Esophagus squamous epithelium (tissue), 5 donors: ENCODE data around the gene HNRNPM. TPM values are rescaled to one million over a fixed set of nuclear protein-coding genes. Genes with fewer than 3 reads are reported as not detected.
A peak's percentile ranks its signal among the peaks of the same experiment; 100 is the strongest.

ENCODE experiments used
- DNase-seq: peaks from one replicate; lab custom pipeline; 2025; lab: John Stamatoyannopoulos, UW
- H3K27ac ChIP-seq, 4 donors: fragments of 200-600 bp; sonication (generic); one replicate each; pipeline ENCODE4 v1.5.1; 2016 to 2019; ENCODE audit warnings: mild to moderate bottlenecking in 1 of 4
- H3K27me3 ChIP-seq, 4 donors: fragments of 200-600 bp; sonication (generic); 1 replicate in 3 of 4; 2 replicates in 1 of 4; pipeline versions ENCODE4 v1.5.1 to v1.6.0; 2017 to 2021; ENCODE audit warnings: antibody characterized with exemption in 1 of 4
- H3K36me3 ChIP-seq, 3 donors: fragments of 200-600 bp; sonication (generic); one replicate each; pipeline ENCODE4 v1.5.1; 2016 to 2019
- H3K4me1 ChIP-seq, 3 donors: fragments of 200-600 bp; sonication (generic); one replicate each; pipeline ENCODE4 v1.5.1; 2017 to 2019
- H3K4me3 ChIP-seq, 4 donors: fragments of 200-600 bp; sonication (generic); 1 replicate in 3 of 4; 2 replicates in 1 of 4; pipeline ENCODE4 v1.5.1; 2016 to 2019; ENCODE audit warnings: mild to moderate bottlenecking in 2 of 4, moderate library complexity in 1 of 4
- H3K9me3 ChIP-seq, 3 donors: fragments of 200-600 bp; sonication (generic); one replicate each; pipeline ENCODE4 v1.5.1; 2016 to 2019
- CTCF ChIP-seq, 6 experiments: fragments of 450-650 bp in 4 of 6; fragments of 200-600 bp in 2 of 6; sonication (generic) in 2 of 6; IDR thresholded peaks; one replicate each; pipeline ENCODE4 v1.5.1; 2016 to 2019; ENCODE audit warnings: antibody characterized with exemption in 6 of 6, mild to moderate bottlenecking in 4 of 6, moderate library complexity in 4 of 6
- POLR2A ChIP-seq, 4 donors: fragments of 450-650 bp; IDR thresholded peaks; one replicate each; pipeline ENCODE4 v1.6.1; 2017; ENCODE audit warnings: antibody characterized with exemption in 4 of 4, mild to moderate bottlenecking in 4 of 4, moderate library complexity in 3 of 4
- WGBS, 2 donors: methylation state at CpG; one replicate each; pipeline ENCODE4 v1.1.5; 2018; 5-methylcytosine and 5-hydroxymethylcytosine counted together
- intact Hi-C: fragments of 100-400 bp; cut with DNase I; formaldehyde crosslinking; loops from one replicate; pipeline ENCODE4 v1.15.0; 2022
- total RNA-seq, 4 donors: library from RNA; depleted of rRNA; stranded (reverse); fragments of >200 nt; gene quantifications; one replicate each; pipeline ENCODE4 v1.1.0, GENCODE V29; 2016
- donor health status: DM: yes; HTN: yes; CAD: no.

HNRNPM gene, protein sequence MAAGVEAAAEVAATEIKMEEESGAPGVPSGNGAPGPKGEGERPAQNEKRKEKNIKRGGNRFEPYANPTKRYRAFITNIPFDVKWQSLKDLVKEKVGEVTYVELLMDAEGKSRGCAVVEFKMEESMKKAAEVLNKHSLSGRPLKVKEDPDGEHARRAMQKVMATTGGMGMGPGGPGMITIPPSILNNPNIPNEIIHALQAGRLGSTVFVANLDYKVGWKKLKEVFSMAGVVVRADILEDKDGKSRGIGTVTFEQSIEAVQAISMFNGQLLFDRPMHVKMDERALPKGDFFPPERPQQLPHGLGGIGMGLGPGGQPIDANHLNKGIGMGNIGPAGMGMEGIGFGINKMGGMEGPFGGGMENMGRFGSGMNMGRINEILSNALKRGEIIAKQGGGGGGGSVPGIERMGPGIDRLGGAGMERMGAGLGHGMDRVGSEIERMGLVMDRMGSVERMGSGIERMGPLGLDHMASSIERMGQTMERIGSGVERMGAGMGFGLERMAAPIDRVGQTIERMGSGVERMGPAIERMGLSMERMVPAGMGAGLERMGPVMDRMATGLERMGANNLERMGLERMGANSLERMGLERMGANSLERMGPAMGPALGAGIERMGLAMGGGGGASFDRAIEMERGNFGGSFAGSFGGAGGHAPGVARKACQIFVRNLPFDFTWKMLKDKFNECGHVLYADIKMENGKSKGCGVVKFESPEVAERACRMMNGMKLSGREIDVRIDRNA
- 100 to 1,000 TPM; 102 to 162 (median 128) TPM for total RNA-seq

GRCh38 chr19:8444677-8445487 lies at the start of gene HNRNPM:
TSS of gene HNRNPM (plus strand) at chr19:8444975. CDS start at chr19:8444999, 24 bp downstream.
- TF ChIP-seq CTCF (IDR thresholded peaks at IDR 0.05) (peak in 2 of 6 experiments; percentile 3 to 22), POLR2A (IDR thresholded peaks at IDR 0.05) (peak in 3 of 4 donors; percentile 89 to 97 (median 96))
- intact Hi-C loops, result no loop called here
- peak within 1 kb of the TSS; percentile 73 to 93 (median 84) for H3K4me3 ChIP-seq
- DNase-seq, result peak; percentile 94
- H3K4me1 ChIP-seq, result peaks cover 30 to 65% (median 39%) of the 10 kb centered on the region in 3 donors
- peaks cover 0 to 16% (median 7%) of the 10 kb centered on the region in 3 donors for H3K36me3 ChIP-seq
- peak within 1 kb of the TSS; percentile 95 to 98 (median 97) for H3K27ac ChIP-seq
- WGBS, 2 donors, result 2% methylated on average over 8 to 19 of the region's 93 CpGs
- H3K27me3 ChIP-seq, result no peaks in the 10 kb centered on the region
- H3K9me3 ChIP-seq, result no peaks in the 10 kb centered on the region

- Histone ChIP-seq H3K27me3 (no peaks in the 10 kb centered on the region), H3K36me3 (peaks cover 0 to 29% (median 11%) of the 10 kb centered on the region in 3 donors), H3K27ac (peak overlapping the region in 3 of 4 donors; percentile 1 to 100 (median 99)), H3K4me1 (peaks cover 38 to 85% (median 55%) of the 10 kb centered on the region in 3 donors), H3K9me3 (no peaks in the 10 kb centered on the region), H3K4me3 (no peak overlapping the region)
- intact Hi-C loops, result loop anchor here (5.0 kb wide), 1 partner anchor 43 kb away; no protein-coding TSS in a partner anchor
- 74 to 89% methylated on average over 8 to 9 of the region's 14 CpGs for WGBS, 2 donors
- TF ChIP-seq POLR2A (IDR thresholded peaks at IDR 0.05) (no peak), CTCF (IDR thresholded peaks at IDR 0.05) (no peak)
- DNase-seq, result no peak
Measured at GRCh38 chr19:8395621-8396082, 49.1 kb upstream of the HNRNPM start.

DNA sequence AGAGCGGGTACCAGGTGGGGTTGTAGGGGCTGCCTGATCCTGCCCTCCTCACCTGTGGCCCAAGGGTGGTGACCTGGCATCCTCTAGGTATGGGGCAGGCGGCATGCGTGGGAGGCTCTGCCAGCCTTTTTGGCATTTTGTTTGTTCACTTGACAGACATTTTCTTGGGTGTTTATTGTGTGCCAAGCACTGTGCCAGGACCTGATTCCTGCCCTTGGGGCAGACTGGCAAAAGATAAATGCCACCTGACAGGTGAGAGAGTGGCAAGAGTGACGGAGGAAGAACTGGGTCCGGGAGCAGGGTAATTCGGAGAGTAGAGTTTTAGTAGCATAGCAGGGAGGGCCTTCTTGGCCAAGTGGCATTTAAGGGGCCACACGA lies 48.6 kb upstream of the HNRNPM start:
- TF ChIP-seq CTCF (IDR thresholded peaks at IDR 0.05), result no peak
- no peak for TF ChIP-seq POLR2A (IDR thresholded peaks at IDR 0.05)
- H3K27me3 ChIP-seq, result no peaks in the 10 kb centered on the region
- intact Hi-C loops, result loop anchor here (5.0 kb wide), 1 partner anchor 44 kb away; no protein-coding TSS in a partner anchor
- peaks cover 34 to 80% (median 52%) of the 10 kb centered on the region in 3 donors for H3K4me1 ChIP-seq
- H3K4me3 ChIP-seq, result no peak overlapping the region
- WGBS, 2 donors, result 30 to 45% methylated on average over 2 to 6 of the region's 7 CpGs
- H3K36me3 ChIP-seq, result peaks cover 0 to 34% (median 13%) of the 10 kb centered on the region in 3 donors
- H3K9me3 ChIP-seq, result no peaks in the 10 kb centered on the region
- H3K27ac ChIP-seq, result peak overlapping the region in 3 of 4 donors; percentile 1 to 39 (median 21)
- DNase-seq, result no peak

- Histone ChIP-seq H3K36me3 (peaks cover 2 to 40% (median 13%) of the 10 kb centered on the region in 3 donors), H3K4me1 (peaks cover 29 to 76% (median 47%) of the 10 kb centered on the region in 3 donors), H3K4me3 (no peak overlapping the region), H3K27ac (peak overlapping the region in 3 of 4 donors; percentile 1 to 39 (median 21)), H3K9me3 (no peaks in the 10 kb centered on the region), H3K27me3 (no peaks in the 10 kb centered on the region)
- no peak for DNase-seq
- WGBS, 2 donors, result 24 to 31% methylated on average over 7 to 11 of the region's 22 CpGs
- intact Hi-C loops, result loop anchor here (5.0 kb wide), 1 partner anchor 44 kb away; no protein-coding TSS in a partner anchor
- TF ChIP-seq POLR2A (IDR thresholded peaks at IDR 0.05) (no peak), CTCF (IDR thresholded peaks at IDR 0.05) (peak; percentile 44 to 75 (median 62))
Measured at GRCh38 chr19:8396563-8397203, 48.1 kb upstream of the HNRNPM start.
